ENCODE data around the gene STYXL2.
A peak's percentile ranks its signal among the peaks of the same experiment; 100 is the strongest.

DNA sequence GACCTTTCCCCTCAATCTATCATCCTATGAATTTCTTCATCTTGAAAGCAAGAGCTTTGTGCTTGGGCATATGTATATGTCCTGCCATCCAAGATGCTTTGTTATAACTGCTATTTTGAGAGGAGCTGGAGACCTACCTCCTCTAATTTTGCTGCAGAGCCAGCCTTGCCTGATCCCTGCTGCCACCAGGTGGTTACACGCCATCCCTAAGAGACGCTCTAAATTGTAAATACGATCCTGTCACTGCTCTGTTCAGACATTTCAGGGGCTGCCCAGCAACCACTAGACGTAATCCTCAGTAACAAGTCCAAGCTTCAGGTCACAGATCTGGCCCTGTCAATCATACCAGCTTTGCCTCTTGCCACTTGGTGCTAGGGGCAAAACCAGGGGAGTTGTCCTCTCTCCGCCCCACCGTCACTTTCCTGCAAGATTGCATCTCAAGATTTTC lies 36.6 kb upstream of the STYXL2 start:
- TF ChIP-seq, protein P1, sequence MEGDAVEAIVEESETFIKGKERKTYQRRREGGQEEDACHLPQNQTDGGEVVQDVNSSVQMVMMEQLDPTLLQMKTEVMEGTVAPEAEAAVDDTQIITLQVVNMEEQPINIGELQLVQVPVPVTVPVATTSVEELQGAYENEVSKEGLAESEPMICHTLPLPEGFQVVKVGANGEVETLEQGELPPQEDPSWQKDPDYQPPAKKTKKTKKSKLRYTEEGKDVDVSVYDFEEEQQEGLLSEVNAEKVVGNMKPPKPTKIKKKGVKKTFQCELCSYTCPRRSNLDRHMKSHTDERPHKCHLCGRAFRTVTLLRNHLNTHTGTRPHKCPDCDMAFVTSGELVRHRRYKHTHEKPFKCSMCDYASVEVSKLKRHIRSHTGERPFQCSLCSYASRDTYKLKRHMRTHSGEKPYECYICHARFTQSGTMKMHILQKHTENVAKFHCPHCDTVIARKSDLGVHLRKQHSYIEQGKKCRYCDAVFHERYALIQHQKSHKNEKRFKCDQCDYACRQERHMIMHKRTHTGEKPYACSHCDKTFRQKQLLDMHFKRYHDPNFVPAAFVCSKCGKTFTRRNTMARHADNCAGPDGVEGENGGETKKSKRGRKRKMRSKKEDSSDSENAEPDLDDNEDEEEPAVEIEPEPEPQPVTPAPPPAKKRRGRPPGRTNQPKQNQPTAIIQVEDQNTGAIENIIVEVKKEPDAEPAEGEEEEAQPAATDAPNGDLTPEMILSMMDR (IDR thresholded peaks at IDR 0.05): peak; percentile 77
- TF ChIP-seq EZH2 (IDR thresholded peaks at IDR 0.05): no peak
